Thyroid gland (tissue), 4 donors: ENCODE data around the gene KLHL18.

Source experiments
- CTCF ChIP-seq, 6 experiments: fragments of 200-600 bp in 3 of 6; fragments of 450-650 bp in 3 of 6; sonication (generic) in 3 of 6; IDR thresholded peaks; one replicate each; pipeline ENCODE4 v1.5.1; 2016 to 2019; ENCODE audit warnings: antibody characterized with exemption in 6 of 6, mild to moderate bottlenecking in 2 of 6, inconsistent platforms in 1 of 6, moderate library complexity in 1 of 6
- POLR2A ChIP-seq, 2 donors: fragments of 450-650 bp; IDR thresholded peaks; one replicate each; pipeline ENCODE4 v1.6.1; 2017; ENCODE audit warnings: antibody characterized with exemption in 2 of 2, mild to moderate bottlenecking in 2 of 2, moderate library complexity in 1 of 2

- TF ChIP-seq CTCF (IDR thresholded peaks at IDR 0.05) (peak in 4 of 6 experiments; percentile 25 to 51 (median 35)), POLR2A (IDR thresholded peaks at IDR 0.05) (no peak)
These were observed 111.6 kb downstream of the KLHL18 start for GRCh38 chr3:47394140-47394870.
